K562 (cell line): Measurements from ENCODE around the gene PTK7. TPM values are rescaled to one million over a fixed set of nuclear protein-coding genes. Genes with fewer than 3 reads are reported as not detected.

Experiments
- ATAC-seq: fragments of 200-7000 bp; cut with Tn5 transposase; 3 replicates; pipeline ENCODE4 v1.9.1; 2020; ENCODE audit warnings: moderate library complexity
- BruUV-seq: library from RNA; stranded (reverse); fragments of 400-500 nt; replicated peaks from 2 replicates; lab custom pipeline; 2021; lab: Mats Ljungman, UMichigan
- CTCF ChIA-PET: fragments of 300-600 bp; formaldehyde crosslinking; extraction: SDS; loops from one replicate; lab custom pipeline; 2021; ENCODE audit warnings: low intra/inter-chr PET ratio; lab: Yijun Ruan, JAX
- POLR2A ChIA-PET: fragments of 300-600, 350-650 bp; sonication (Branson Sonifier 250); formaldehyde crosslinking; extraction: SDS; loops from one replicate; lab custom pipeline; 2021; ENCODE audit warnings: antibody characterized with exemption, inconsistent platforms; lab: Yijun Ruan, JAX
- DNase-seq, 4 experiments: peaks; one replicate each; pipeline versions ENCODE4 v3.0.0 to v3.0.0-alpha.2; 2011 to 2018; ENCODE audit warnings: low spot score in 3 of 4, mixed read lengths in 3 of 4; ENCODE audit errors: extremely low read depth in 1 of 4
- FAIRE-seq: peaks from 2 replicates; lab custom pipeline; 2011; peaks lifted over from hg19 to GRCh38; lab: Jason Lieb, UNC
- H2AFZ ChIP-seq: 2 replicates; pipeline ENCODE4 v1.6.0; 2011; ENCODE audit warnings: low read depth, low read length, control low read depth, inconsistent platforms
- H3K27ac ChIP-seq: fragments of 200-600 bp; 3 replicates; pipeline ENCODE4 v1.8.0; 2011; ENCODE audit warnings: low read depth, mild to moderate bottlenecking, control low read depth, inconsistent platforms, low read length, moderate library complexity, mixed read lengths; ENCODE audit errors: extremely low read depth
- H3K27me3 ChIP-seq, 2 experiments: fragments of 300-600 bp in 1 of 2; 2 replicates in 1 of 2; 3 replicates in 1 of 2; pipeline versions ENCODE4 v1.6.0 to v1.8.0; 2011; ENCODE audit warnings: inconsistent platforms in 2 of 2, low read length in 2 of 2, mild to moderate bottlenecking in 1 of 2, mixed read lengths in 1 of 2, moderate library complexity in 1 of 2; ENCODE audit not compliant: control insufficient read depth in 2 of 2, insufficient read depth in 2 of 2
- H3K36me3 ChIP-seq: fragments of 300-600 bp; 3 replicates; pipeline ENCODE4 v1.8.0; 2011; ENCODE audit warnings: mild to moderate bottlenecking, low read length, inconsistent platforms; ENCODE audit not compliant: control insufficient read depth, insufficient read depth
- H3K4me1 ChIP-seq, 2 experiments: fragments of 200-600 bp in 1 of 2; replicated peaks in 1 of 2; 2 replicates in 1 of 2; 3 replicates in 1 of 2; pipeline versions ENCODE4 v1.5.1 to v1.8.0; 2011; ENCODE audit warnings: inconsistent platforms in 2 of 2, low read length in 2 of 2, mild to moderate bottlenecking in 1 of 2, mixed read lengths in 1 of 2, moderate library complexity in 1 of 2; ENCODE audit not compliant: control insufficient read depth in 2 of 2, insufficient read depth in 2 of 2
- H3K4me2 ChIP-seq: 2 replicates; pipeline ENCODE4 v1.6.1; 2011; ENCODE audit warnings: low read length, control low read depth, inconsistent platforms, mixed read lengths; ENCODE audit not compliant: insufficient read depth
- H3K4me3 ChIP-seq: fragments of 200-600 bp; sonication (generic), shearing (Covaris generic); 2 replicates; pipeline ENCODE4 v1.5.1; 2016; ENCODE audit warnings: control low read depth, inconsistent platforms
- H3K79me2 ChIP-seq: fragments of 200-600 bp; 3 replicates; pipeline ENCODE4 v1.8.0; 2011; ENCODE audit warnings: low read length, inconsistent platforms; ENCODE audit not compliant: control insufficient read depth, insufficient read depth
- H3K9ac ChIP-seq, 2 experiments: 2 replicates each; pipeline versions ENCODE4 v1.6.0 to v1.6.1; 2011; ENCODE audit warnings: low read depth in 2 of 2, low read length in 2 of 2, control low read depth in 1 of 2, inconsistent platforms in 1 of 2, mild to moderate bottlenecking in 1 of 2, mixed read lengths in 1 of 2; ENCODE audit not compliant: insufficient read depth in 1 of 2
- H3K9me1 ChIP-seq: one replicate; pipeline ENCODE4 v1.6.0; 2011; ENCODE audit warnings: inconsistent platforms, mild to moderate bottlenecking, low read length, moderate library complexity; ENCODE audit not compliant: control insufficient read depth, insufficient read depth
- H3K9me3 ChIP-seq: replicated peaks from 2 replicates; pipeline ENCODE4 v1.5.1; 2011; ENCODE audit warnings: low read depth, low read length, inconsistent platforms; ENCODE audit not compliant: control insufficient read depth, insufficient read depth
- H4K20me1 ChIP-seq: replicated peaks from 2 replicates; pipeline ENCODE4 v1.6.1; 2011; ENCODE audit warnings: low read length, inconsistent platforms, mixed read lengths; ENCODE audit not compliant: control insufficient read depth, insufficient read depth
- DIDO1 ChIP-seq: fragments of 450-650 bp; IDR thresholded peaks from 2 replicates; pipeline ENCODE4 v1.6.1; 2016; ENCODE audit warnings: low read depth, missing biosample characterization, missing genetic modification characterization
- HNRNPK ChIP-seq: fragments of 200-400 bp; formaldehyde crosslinking; IDR thresholded peaks from one replicate; pipeline ENCODE4 v1.6.1; 2018; ENCODE audit warnings: mild to moderate bottlenecking, low read depth, low read length; ENCODE audit not compliant: poor library complexity, severe bottlenecking
- KLF1 ChIP-seq: fragments of 450-650 bp; IDR thresholded peaks from 2 replicates; pipeline ENCODE4 v1.6.1; 2016; ENCODE audit warnings: missing genetic modification characterization, missing compliant biosample characterization
- NONO ChIP-seq, 2 experiments: fragments of 200-400 bp in 1 of 2; fragments of 450-650 bp in 1 of 2; formaldehyde crosslinking in 1 of 2; IDR thresholded peaks; 2 replicates each; pipeline ENCODE4 v1.6.1; 2017; ENCODE audit warnings: low read depth in 2 of 2, mild to moderate bottlenecking in 2 of 2, moderate library complexity in 2 of 2, low read length in 1 of 2
- NR3C1 ChIP-seq: sonication (generic); formaldehyde crosslinking; IDR thresholded peaks from 2 replicates; pipeline ENCODE4 v1.8.1; 2022; ENCODE audit warnings: missing genetic modification reagents
- PHB2 ChIP-seq: fragments of 450-650 bp; IDR thresholded peaks from 2 replicates; pipeline ENCODE4 v1.6.1; 2017; ENCODE audit warnings: low read depth
- RBM15 ChIP-seq: fragments of 200-400 bp; formaldehyde crosslinking; IDR thresholded peaks from 2 replicates; pipeline ENCODE4 v1.6.1; 2018; ENCODE audit warnings: mild to moderate bottlenecking, low read length, moderate library complexity; ENCODE audit not compliant: insufficient read depth
- RFX1 ChIP-seq: fragments of 450-650 bp; IDR thresholded peaks from 2 replicates; pipeline ENCODE4 v1.6.1; 2016; ENCODE audit warnings: mild to moderate bottlenecking, moderate library complexity
- SMAD4 ChIP-seq: fragments of 250-450 bp; sonication (Bioruptor Pico); conservative IDR thresholded peaks from 2 replicates; pipeline ENCODE4 v1.8.0; 2021; ENCODE audit warnings: inconsistent platforms, mild to moderate bottlenecking, moderate library complexity
- SMARCA5 ChIP-seq: fragments of 450-650 bp; IDR thresholded peaks from 2 replicates; pipeline ENCODE4 v1.6.1; 2016
- STAT5A ChIP-seq: IDR thresholded peaks from 2 replicates; pipeline ENCODE4 v1.6.1; 2012; ENCODE audit warnings: low read length, inconsistent platforms, borderline replicate concordance
- ZBED1 ChIP-seq: IDR thresholded peaks from 2 replicates; pipeline ENCODE4 v1.6.1; 2014
- ZBTB12 ChIP-seq: fragments of 250-450 bp; sonication (Bioruptor Pico); IDR thresholded peaks from 2 replicates; pipeline ENCODE4 v1.4.0; 2020
- ZNF124 ChIP-seq: sonication (generic); formaldehyde crosslinking; IDR thresholded peaks from 2 replicates; pipeline ENCODE4 v1.8.1; 2022; ENCODE audit warnings: missing genetic modification reagents
- ZNF507 ChIP-seq: conservative IDR thresholded peaks from 2 replicates; pipeline ENCODE4 v1.6.1; 2017; ENCODE audit warnings: missing genetic modification characterization, missing compliant biosample characterization
- WGBS: fragments of 100-300 bp; shearing (Covaris generic); methylation state at CpG from one replicate; pipeline ENCODE4 v1.1.6; 2016; ENCODE audit warnings: low coverage, mixed read lengths; ENCODE audit not compliant: insufficient coverage; ENCODE audit errors: missing lambda C conversion rate; 5-methylcytosine and 5-hydroxymethylcytosine counted together
- in situ Hi-C: fragments of 300-500 bp; cut with MboI; formaldehyde crosslinking; loops from 4 replicates; pipeline ENCODE4 v1.15.0; 2018; ENCODE audit warnings: inconsistent platforms, mixed read lengths
- intact Hi-C: fragments of 100-400 bp; cut with micrococcal nuclease; formaldehyde crosslinking; loops from 2 replicates; pipeline ENCODE4 v1.14.2; 2022
- polyA plus RNA-seq, 8 experiments: library from polyadenylated mRNA; depleted of rRNA in 4 of 8; stranded (reverse) in 5 of 8; unstranded in 3 of 8; fragments of >200 nt; fragmentation: Nextera tagmentation in 2 of 8; fragmentation: Illumina TruSeq in 1 of 8; extraction: Ambion mirVana in 2 of 8; extraction: Trizol in 1 of 8; gene quantifications; 2 replicates each; pipeline versions ENCODE4 v1.2.1 to v1.2.3, GENCODE V29; 2011 to 2014; ENCODE audit warnings: inconsistent platforms in 1 of 8, missing spikeins in 1 of 8
- total RNA-seq, 7 experiments: library from RNA; depleted of rRNA in 6 of 7; stranded (reverse); fragments of >200 nt in 6 of 7; fragmentation: Illumina TruSeq in 2 of 7; extraction: Trizol in 2 of 7; gene quantifications; 2 replicates each; pipeline versions ENCODE4 v1.2.1 to v1.2.3, GENCODE V29; 2011 to 2021; ENCODE audit warnings: low replicate concordance in 1 of 7
- TF ChIP-seq, protein P1 (sequence below), 2 experiments: fragments of 250-450 bp in 1 of 2; fragments of 450-650 bp in 1 of 2; sonication (Bioruptor Pico) in 1 of 2; IDR thresholded peaks; 2 replicates each; pipeline versions ENCODE4 v1.6.1 to v1.8.0; 2016 to 2021; ENCODE audit warnings: mild to moderate bottlenecking in 2 of 2, moderate library complexity in 2 of 2, missing compliant biosample characterization in 1 of 2, missing genetic modification characterization in 1 of 2

Gene PTK7
- total and polyA plus RNA-seq, 9 of the 15 experiments (the other 6 are each of a cell fraction or from before 2014, with no cell fraction given) = 0.20 to 6.8 (median 4.2) TPM

GRCh38 chr6:43187821-43188220 lies 111.7 kb downstream of the PTK7 start:
- intact Hi-C loops = no loop called here
- ATAC-seq (no peak), FAIRE-seq (no peak), DNase-seq (no peak)
- POLR2A ChIA-PET = interaction anchor here (1.0 kb wide), 1 partner anchor 10 kb away, joined by 3 read pairs; no protein-coding TSS in a partner anchor
- CTCF ChIA-PET = no interaction called here
- Histone ChIP-seq H3K9me1 (no peaks in the 10 kb centered on the region), H4K20me1 (no peaks in the 10 kb centered on the region), H2AFZ (no peak overlapping the region), H3K9me3 (no peaks in the 10 kb centered on the region), H3K27ac (no peak overlapping the region), H3K27me3 (no peaks in the 10 kb centered on the region), H3K79me2 (peaks cover 15% of the 10 kb centered on the region; the same call in 2 of the 3 replicates), H3K36me3 (peaks cover 46% of the 10 kb centered on the region), H3K9ac (no peak overlapping the region), H3K4me1 (peaks cover 18 to 27% of the 10 kb centered on the region in 2 experiments), H3K4me3 (no peak overlapping the region), H3K4me2 (no peak overlapping the region)
- in situ Hi-C loops = no loop called here
- TF ChIP-seq PHB2 (no peak), SMAD4 (CRISPR knock-in tag) (no peak), RBM15 (no peak), KLF1 (tag) (no peak), ZNF507 (tag) (no peak), RFX1 (no peak), NR3C1 (CRISPR knock-in tag) (no peak), NONO (IDR thresholded peaks at IDR 0.05; ENCODE audit: low read depth in 2 of 2, low read length in 1 of 2) (no peak), DIDO1 (tag) (no peak), STAT5A (no peak), ZBED1 (no peak), SMARCA5 (no peak), ZBTB12 (CRISPR knock-in tag) (no peak), ZNF124 (no peak), HNRNPK (no peak)
- TF ChIP-seq, protein P1, sequence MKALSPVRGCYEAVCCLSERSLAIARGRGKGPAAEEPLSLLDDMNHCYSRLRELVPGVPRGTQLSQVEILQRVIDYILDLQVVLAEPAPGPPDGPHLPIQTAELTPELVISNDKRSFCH (CRISPR knock-in tag; IDR thresholded peaks at IDR 0.05) = no peak
- TF ChIP-seq, protein P1 (tag; IDR thresholded peaks at IDR 0.05) = no peak
- WGBS = 87% methylated on average over 7 of the region's 7 CpGs
- no TSS peak for BruUV-seq
